Activated naive CD8-positive, alpha-beta T cell treated with anti-CD3 and anti-CD28 coated beads, Interleukin-2, amount 50 U/mL, for 24 hours (primary cell): ENCODE data around the gene IL1RN.
A peak's percentile ranks its signal among the peaks of the same experiment; 100 is the strongest.

ENCODE experiments used
- ATAC-seq: fragments of 150-1000 bp; cut with Tn5 transposase; one replicate; pipeline ENCODE4 v1.10.0; 2021
- DNase-seq: peaks from one replicate; pipeline ENCODE4 v3.0.0; 2021
- H3K27ac Mint-ChIP-seq: one replicate; pipeline ENCODE4 v1.8.0; 2021; ENCODE audit warnings: mild to moderate bottlenecking, mixed read lengths
- H3K27me3 Mint-ChIP-seq: one replicate; pipeline ENCODE4 v1.8.0; 2021; ENCODE audit warnings: mixed read lengths
- H3K36me3 Mint-ChIP-seq: one replicate; pipeline ENCODE4 v1.8.0; 2021; ENCODE audit warnings: low read depth, mixed read lengths
- H3K4me1 Mint-ChIP-seq: one replicate; pipeline ENCODE4 v1.8.0; 2021; ENCODE audit warnings: mixed read lengths
- H3K4me3 Mint-ChIP-seq: one replicate; pipeline ENCODE4 v1.8.0; 2021; ENCODE audit warnings: mild to moderate bottlenecking, moderate library complexity, mixed read lengths
- H3K9me3 Mint-ChIP-seq: one replicate; pipeline ENCODE4 v1.8.0; 2021; ENCODE audit warnings: mixed read lengths

The IL1RN gene

DNA sequence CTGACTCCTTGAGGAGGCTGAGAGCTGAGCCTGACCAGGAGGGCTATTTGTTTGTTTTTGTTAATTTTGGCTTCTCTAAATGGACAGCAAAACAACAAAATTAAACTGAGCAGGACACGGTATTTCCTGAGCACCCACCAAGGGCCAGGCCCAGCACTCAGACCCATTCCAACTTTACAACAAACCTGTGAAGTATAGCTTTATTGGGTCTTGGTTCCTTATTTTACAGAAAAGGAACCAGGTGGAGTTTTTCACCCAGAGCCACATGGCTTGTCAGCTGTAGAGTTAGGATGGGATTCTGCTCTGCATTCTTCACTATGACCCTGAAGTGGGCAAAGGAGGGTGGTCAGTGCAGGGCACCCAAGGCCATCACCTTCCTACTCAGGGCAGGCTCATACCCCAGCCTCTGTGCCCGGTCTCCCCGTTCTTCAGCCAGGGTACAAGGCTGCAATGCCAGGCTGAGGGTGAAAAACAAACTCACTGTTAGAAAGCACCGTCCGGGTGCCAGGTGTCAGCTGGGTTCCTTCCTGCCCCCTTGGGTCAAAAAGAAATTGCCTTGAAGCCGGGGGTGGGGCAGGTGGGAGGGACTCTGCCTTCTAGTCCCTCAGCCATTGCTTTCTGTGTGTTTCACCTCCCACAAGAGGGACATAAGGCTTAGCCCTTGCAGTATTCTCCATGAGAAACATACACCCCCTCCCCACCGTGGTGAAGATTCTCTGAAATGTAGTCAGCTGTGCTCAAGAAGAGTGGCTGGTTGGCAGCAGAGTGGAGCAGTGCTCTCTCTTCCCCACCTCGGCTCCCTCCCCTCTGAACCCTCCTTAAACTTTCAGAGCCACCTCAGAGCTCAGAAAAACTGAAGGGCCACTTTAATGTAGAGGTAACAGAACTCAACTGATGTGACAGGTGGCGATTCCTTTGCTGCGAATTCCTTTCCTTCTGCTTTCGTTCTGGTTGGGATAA, 48.6 kb downstream of the IL1RN start:
- peaks cover 3% of the 10 kb centered on the region for H3K9me3 Mint-ChIP-seq
- DNase-seq (peak; percentile 36), ATAC-seq (no peak)
- H3K4me3 Mint-ChIP-seq = peak overlapping the region; percentile 95
- peaks cover 83% of the 10 kb centered on the region for H3K4me1 Mint-ChIP-seq
- peaks cover 55% of the 10 kb centered on the region for H3K36me3 Mint-ChIP-seq
- peak overlapping the region; percentile 95 for H3K27ac Mint-ChIP-seq
- peaks cover 2% of the 10 kb centered on the region for H3K27me3 Mint-ChIP-seq

DNA sequence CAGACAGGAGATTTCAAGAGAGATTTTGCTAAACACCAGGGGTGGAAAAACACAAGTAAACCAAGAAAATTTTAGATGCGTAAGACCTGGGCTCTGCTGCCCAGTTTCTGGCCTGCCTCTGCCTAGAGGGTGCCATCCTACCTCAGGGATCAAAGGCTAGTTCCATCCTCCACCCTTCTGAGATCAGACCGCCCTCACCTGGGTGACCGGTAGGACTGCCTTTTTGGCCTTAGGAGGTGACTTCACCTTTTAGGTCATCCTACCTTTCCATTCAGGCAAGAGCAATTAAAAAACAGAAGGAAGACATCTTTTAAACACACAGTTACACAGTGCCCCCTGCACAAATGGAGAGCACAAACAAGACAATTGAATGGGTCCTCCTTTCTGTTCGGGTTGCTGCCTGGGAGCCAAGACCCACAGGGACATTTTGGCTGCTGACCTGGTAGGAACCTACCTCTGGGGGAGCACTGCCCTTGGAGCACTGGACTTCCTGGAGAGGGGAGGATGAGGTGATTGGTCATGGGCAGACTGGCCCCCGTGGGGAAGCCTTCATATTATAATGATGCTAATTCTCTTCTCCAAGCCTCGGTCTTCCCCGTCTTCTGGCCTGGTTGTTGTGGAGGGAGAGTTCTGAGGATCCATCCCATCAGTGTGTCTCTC, 49.4 kb downstream of the IL1RN start:
- peaks cover 54% of the 10 kb centered on the region for H3K36me3 Mint-ChIP-seq
- H3K27ac Mint-ChIP-seq = peak overlapping the region; percentile 80
- no peak for DNase-seq
- H3K27me3 Mint-ChIP-seq = peaks cover 2% of the 10 kb centered on the region
- ATAC-seq = no peak
- peaks cover 83% of the 10 kb centered on the region for H3K4me1 Mint-ChIP-seq
- H3K9me3 Mint-ChIP-seq = no peaks in the 10 kb centered on the region
- peak overlapping the region; percentile 95 for H3K4me3 Mint-ChIP-seq

DNA sequence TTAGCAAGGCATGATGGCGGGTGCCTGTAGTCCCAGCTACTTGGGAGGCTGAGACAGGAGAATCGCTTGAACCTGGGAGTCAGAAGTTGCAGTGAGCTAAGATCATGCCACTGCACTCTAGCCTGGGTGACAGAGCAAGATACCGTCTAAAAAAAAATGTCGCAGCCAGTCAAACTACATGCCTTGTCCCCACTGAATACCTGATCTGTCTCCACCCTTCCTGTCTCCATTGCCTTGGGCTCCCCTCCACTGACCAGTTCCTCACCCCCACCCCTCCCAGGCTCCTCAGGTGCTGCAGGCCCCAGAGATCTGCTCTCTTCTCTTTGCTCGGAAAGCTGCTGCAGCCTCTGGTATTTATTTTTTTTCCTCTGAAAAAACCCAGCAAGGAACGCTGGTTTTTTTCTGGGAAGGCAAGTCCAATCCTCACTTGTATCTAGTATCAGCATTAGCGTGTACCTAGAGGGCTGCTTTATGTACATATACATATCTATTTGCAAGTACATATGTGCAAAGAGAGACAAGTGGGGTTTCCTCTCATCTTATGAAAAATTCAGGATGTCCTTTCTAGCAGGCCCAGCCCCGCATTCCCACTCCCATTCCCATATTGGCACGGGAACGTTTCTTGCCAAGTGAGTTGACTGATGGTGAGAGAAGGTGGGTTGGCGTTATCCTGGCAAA, 50.8 kb downstream of the IL1RN start:
- H3K4me3 Mint-ChIP-seq = peak overlapping the region; percentile 95
- H3K27me3 Mint-ChIP-seq = peaks cover 2% of the 10 kb centered on the region
- peaks cover 80% of the 10 kb centered on the region for H3K4me1 Mint-ChIP-seq
- H3K36me3 Mint-ChIP-seq = peaks cover 58% of the 10 kb centered on the region
- DNase-seq = no peak
- no peak for ATAC-seq
- H3K9me3 Mint-ChIP-seq = no peaks in the 10 kb centered on the region
- H3K27ac Mint-ChIP-seq = peak overlapping the region; percentile 48

DNA sequence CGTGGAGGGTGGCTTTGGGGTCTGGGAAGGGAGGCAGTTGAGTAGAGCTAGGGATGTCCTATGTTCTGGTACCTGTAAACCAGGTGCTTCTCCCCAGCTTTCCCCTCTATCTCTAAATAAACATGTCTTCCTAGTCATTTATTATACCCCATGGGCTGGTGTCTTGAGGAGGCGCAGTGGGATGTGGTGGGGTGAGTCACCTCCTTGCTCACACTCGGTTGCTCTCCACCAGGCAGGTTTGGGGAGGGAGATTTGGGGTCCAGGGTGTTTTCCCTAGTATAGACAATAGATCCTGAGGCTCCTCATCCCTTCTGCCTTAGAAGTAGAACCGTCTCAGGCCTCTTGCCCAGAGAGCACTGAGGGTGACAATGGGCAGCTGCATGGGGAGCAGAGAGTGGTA, 51.5 kb downstream of the IL1RN start:
- peaks cover 2% of the 10 kb centered on the region for H3K27me3 Mint-ChIP-seq
- no peaks in the 10 kb centered on the region for H3K9me3 Mint-ChIP-seq
- H3K27ac Mint-ChIP-seq = peak overlapping the region; percentile 48
- H3K36me3 Mint-ChIP-seq = peaks cover 65% of the 10 kb centered on the region
- H3K4me1 Mint-ChIP-seq = peaks cover 81% of the 10 kb centered on the region
- ATAC-seq (peak; percentile 70), DNase-seq (peak; percentile 64)
- peak overlapping the region; percentile 95 for H3K4me3 Mint-ChIP-seq

DNA sequence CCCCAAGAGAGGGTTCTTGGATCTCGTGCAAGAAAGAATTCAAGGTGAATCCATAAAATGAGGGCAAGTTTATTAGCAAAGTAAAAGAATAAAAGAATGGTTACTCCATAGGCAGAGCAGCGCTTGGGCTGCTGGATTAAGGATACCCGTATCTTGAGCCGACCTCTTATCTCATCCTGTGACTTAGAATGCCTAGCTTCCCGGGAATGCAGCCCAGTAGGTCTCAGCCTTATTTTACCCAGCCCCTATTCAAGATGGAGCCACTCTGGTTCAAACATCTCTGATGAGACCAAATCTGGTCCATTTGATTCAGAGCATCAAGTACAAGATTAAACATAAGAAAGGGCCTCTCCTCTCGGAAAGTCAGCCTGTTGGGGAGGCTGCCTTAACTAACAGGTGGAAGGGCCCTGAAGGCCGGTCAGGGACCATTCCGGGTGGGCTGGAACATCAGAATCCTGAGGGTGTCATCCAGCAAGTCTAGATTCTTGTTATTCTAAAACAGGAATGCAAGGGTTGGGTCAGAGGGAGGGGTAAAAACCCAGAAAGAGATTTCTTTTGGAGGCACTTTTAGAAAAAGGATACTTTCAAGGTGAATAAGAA, 52.1 kb downstream of the IL1RN start:
- Mint-ChIP-seq H3K27ac (peak overlapping the region; percentile 48), H3K9me3 (no peaks in the 10 kb centered on the region), H3K4me1 (peaks cover 83% of the 10 kb centered on the region), H3K4me3 (peak overlapping the region; percentile 95), H3K36me3 (peaks cover 66% of the 10 kb centered on the region), H3K27me3 (peaks cover 2% of the 10 kb centered on the region)
- DNase-seq = no peak
- ATAC-seq = no peak

DNA sequence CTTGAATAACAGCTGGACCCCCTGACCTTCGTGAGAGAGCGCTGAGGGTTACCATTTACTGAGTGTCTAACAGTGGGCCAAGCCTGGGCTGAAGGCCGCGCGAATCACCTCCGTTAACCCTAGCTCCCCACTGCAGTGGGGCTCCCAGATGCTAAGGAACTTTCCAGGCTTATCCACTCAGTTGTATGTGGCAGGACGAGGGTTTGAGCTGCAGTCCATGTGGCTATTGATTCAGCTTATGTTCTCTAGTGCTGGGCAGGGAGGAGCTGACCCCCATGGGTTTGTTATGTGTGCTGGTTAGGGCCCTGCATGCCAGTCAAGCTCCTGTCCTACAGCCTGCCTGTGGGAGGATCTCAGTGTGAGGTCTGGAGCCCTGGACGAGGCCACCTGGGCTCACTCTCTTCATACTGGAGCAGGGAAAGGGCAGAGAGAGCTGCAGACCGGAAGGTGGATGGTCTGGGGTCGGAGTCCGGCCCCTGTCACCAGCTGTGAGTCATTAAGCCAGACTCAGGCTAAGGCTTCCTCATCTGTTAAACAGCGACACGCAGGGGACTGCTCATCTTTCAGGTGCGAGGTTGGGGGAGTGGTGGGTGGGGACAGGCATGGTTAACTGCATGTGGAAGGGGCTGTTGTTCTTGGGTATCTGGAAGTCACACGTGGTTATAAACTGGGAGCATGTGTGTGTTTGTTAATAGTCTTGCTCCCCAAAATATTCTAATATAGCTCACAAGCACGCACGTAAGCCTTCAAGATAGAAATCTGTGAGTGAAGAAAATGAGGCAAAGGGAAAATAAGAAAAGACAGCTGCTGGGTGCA, 52.9 kb downstream of the IL1RN start:
- H3K27me3 Mint-ChIP-seq = no peaks in the 10 kb centered on the region
- DNase-seq = peak; percentile 36
- H3K4me3 Mint-ChIP-seq = peak overlapping the region; percentile 68
- peak; percentile 37 for ATAC-seq
- peaks cover 88% of the 10 kb centered on the region for H3K4me1 Mint-ChIP-seq
- peaks cover 61% of the 10 kb centered on the region for H3K36me3 Mint-ChIP-seq
- no peaks in the 10 kb centered on the region for H3K9me3 Mint-ChIP-seq
- H3K27ac Mint-ChIP-seq = peak overlapping the region; percentile 91

DNA sequence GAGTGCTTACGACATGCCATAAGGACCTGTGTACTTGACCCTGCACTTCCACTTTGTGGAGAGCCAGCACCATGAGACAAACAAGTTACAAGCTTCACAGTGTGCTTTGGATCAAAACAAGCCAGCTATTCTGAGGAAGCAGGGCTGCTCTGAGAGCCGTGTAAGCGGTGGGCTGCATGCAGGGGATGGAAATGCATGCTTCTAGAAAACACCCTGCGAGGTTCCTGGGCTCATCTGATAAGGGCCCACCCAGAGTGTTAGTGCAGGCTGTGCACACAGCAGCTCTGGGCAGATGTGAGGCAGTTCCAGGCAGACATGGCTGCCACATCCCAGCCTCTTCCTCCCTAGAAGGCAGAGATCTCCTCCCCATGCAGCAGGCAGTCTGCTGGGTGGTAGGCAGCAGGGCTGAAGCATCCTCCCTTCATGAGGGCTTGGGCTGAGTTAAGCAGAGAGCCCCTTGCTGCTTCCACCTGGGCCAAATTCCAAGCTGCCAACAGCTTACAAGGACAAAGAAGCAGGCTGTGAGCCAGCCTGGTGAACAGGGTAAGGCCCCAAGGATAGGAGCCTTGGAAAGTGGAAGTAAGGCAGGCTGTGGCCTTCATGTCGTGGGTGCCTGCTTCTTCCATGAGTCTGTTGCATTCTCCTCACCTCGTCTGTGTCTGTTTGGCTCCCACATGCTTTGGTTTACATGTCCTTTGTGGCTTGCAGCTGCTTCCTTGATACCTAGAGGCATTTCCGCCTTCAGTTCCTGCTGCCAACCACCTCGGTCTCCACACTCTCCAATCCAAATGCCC, 54.1 kb downstream of the IL1RN start:
- ATAC-seq (no peak), DNase-seq (no peak)
- peak overlapping the region; percentile 91 for H3K27ac Mint-ChIP-seq
- H3K4me3 Mint-ChIP-seq = peak overlapping the region; percentile 68
- peaks cover 63% of the 10 kb centered on the region for H3K36me3 Mint-ChIP-seq
- no peaks in the 10 kb centered on the region for H3K9me3 Mint-ChIP-seq
- no peaks in the 10 kb centered on the region for H3K27me3 Mint-ChIP-seq
- H3K4me1 Mint-ChIP-seq = peaks cover 91% of the 10 kb centered on the region

DNA sequence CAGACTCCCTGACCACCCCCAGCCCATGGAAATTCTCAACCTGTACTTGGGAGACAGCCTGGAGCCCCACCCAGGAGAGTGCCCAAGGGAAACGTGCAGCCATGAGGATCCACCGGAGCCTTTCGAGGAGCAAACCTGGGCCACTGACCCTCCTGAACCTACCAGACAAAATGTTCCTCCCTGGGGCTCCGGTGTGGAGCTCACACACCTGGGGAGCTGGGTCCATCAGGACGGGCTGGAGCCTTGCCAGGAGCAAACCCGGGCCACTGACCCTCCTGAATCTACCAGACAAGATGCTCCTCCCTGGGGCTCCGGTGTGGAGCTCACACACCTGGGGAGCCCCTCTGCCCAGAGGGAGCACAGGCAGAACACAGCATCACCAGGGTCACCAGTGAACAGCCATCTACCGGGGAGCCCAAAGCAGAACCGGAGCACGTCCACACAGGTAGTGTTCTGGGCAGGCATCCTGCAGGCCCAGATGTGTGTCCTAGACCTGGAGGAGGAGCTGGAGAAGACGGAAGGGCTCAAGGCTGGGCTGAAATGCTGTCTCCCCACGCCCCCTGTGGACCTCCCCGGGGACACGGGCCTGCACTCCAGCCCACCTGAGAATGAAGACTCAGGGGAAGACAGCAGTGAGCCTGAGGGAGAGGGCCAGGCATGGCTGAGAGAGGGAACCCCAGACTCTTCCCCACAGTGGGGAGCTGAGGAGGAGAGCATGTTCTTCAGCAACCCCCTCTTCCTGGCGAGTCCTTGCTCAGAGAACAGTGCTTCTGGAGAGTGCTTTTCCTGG, 55.3 kb downstream of the IL1RN start:
- ATAC-seq (no peak), DNase-seq (no peak)
- peaks cover 59% of the 10 kb centered on the region for H3K36me3 Mint-ChIP-seq
- H3K27ac Mint-ChIP-seq = peak overlapping the region; percentile 42
- no peak overlapping the region for H3K4me3 Mint-ChIP-seq
- no peaks in the 10 kb centered on the region for H3K9me3 Mint-ChIP-seq
- H3K27me3 Mint-ChIP-seq = no peaks in the 10 kb centered on the region
- peaks cover 83% of the 10 kb centered on the region for H3K4me1 Mint-ChIP-seq

DNA sequence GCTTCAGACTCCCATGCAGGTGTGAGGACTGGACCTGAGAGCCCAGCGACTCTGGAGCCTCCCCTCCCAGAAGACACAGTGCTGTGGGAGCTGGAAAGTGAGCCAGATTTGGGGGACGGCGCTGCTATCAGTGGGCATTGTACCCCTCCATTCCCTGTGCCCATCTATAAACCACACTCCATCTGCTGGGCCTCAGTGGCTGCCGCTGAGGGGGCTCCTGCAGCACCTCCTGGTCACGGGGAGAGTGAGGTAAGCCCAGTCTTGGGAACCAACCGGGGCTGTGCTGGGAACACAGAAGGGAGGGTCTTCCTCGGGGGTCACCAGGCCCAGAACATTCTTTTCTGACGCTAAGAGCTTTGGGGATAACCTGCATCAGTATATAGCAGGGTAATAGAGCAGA, 55.9 kb downstream of the IL1RN start:
- Mint-ChIP-seq H3K36me3 (peaks cover 60% of the 10 kb centered on the region), H3K27me3 (no peaks in the 10 kb centered on the region), H3K4me3 (no peak overlapping the region), H3K27ac (peak overlapping the region; percentile 29), H3K9me3 (no peaks in the 10 kb centered on the region), H3K4me1 (peaks cover 83% of the 10 kb centered on the region)
- no peak for ATAC-seq
- DNase-seq = no peak
